NCI-H146 treated with DMSO at 0.1 percent for 48 hours (cell line): ENCODE results near the gene FBXL2.
"Not testable (repeated sequence)": the region's sequence is repeated elsewhere in the genome, so short reads cannot be mapped to it uniquely, and the experiment has no call there.

ENCODE experiments used
- DNase-seq: peaks from one replicate; lab custom pipeline; 2025; ENCODE audit not compliant: unreplicated experiment; lab: John Stamatoyannopoulos, UW

Gene FBXL2

DNA sequence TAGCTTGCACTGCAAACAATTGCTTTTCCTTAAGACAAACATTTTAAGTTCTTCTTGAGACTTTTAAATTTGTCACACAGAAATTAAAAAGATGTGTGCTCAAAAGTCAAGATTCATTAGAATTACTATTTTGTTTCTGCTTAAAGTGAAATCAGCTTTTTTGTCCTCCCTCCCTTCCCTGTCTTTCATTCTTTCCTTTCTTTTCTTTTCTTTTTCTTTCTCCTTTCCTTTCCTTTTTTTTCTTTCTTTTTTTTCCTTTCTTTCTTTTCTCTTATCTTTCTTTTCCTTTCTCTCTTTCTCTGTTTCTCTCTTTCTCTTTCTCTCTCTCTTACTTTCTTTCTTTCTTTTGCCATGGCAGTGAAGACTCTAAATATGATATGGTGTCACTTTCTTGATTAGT is 37.8 kb downstream of the FBXL2 start:
- no peak for DNase-seq

DNA sequence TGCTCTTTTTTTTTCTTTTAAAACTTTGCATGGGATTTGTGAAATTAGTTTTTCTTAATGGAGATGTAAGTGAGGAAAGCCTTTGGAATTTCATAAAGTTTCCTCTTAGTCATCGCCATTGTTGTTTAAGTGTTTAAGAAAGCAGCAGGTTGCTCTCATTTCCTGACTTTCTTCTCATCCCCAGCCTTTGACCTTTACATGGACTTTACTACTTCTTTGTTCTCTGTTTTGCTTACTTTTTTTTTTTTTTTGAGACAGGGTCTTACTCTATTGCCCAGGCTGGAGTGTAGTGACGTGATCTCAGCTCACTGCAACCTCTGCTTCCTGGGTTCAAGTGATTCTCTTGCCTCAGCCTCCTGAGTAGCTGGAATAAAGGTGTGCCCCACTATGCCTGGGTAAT is 38.6 kb downstream of the FBXL2 start:
- DNase-seq: no peak

DNA sequence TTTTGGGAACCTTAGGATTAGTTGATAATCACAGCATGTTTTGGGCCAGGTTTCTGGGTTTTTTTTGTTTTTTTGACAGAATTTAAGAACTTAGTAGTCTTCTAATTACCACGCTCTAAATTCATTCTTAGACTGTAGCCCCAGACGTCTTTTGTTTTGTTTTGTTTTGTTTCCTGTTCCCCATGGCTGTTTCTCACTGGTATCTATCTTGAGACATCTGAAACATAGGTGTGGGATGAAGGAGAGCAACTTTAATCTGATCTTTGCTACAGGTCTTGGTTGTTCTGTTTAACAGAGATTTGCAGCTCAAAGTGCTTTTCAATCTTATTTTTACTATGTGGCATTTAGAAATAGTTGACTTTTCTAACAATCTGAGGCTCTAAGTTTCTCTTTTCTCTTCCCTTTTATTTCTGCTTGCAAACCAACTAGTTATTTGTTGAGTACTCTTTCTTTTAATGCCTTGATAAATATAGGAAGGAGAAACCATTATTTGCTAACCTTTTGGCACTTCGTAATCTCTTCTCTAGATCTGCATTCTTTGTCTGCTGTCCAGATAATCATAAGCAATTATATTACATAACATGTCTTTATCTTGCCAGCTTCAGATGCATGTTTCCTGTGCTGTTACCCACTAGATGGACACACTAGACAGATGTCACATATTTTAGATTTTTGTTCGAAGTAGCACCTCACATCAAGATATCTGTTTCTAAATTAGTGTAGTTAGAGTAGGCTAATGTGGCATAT is 40.9 kb downstream of the FBXL2 start:
- DNase-seq: peak; percentile 13

- peak; percentile 5 for DNase-seq
These were observed 41.6 kb downstream of the FBXL2 start for GRCh38 chr3:33318710-33319380.

GRCh38 chr3:33322412-33322811 is 45.2 kb downstream of the FBXL2 start:
- no peak for DNase-seq

DNA sequence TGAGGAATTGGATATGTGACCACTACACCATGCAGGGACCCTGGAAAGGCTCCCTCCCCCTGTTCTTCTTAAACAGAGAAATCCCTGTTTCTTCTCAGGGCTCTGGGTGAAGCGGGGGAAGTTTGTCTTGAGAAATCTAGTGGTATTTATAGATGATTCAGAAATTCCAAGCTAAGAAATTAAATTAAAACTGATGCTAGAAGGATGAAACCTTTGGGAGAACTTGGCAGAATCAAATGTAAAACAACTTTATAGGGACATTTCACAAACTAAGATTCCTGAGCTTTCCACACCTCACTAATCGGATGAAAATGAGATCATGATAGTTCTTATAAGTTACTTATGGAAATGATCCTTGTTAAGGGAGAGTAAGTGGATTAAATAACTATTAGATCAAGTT is 54.2 kb downstream of the FBXL2 start:
- DNase-seq: no peak

- DNase-seq: no peak
These were observed 57.1 kb downstream of the FBXL2 start for GRCh38 chr3:33334364-33334763.

- not testable (repeated sequence) for DNase-seq
These were observed 61.8 kb downstream of the FBXL2 start for GRCh38 chr3:33338936-33339465.

DNA sequence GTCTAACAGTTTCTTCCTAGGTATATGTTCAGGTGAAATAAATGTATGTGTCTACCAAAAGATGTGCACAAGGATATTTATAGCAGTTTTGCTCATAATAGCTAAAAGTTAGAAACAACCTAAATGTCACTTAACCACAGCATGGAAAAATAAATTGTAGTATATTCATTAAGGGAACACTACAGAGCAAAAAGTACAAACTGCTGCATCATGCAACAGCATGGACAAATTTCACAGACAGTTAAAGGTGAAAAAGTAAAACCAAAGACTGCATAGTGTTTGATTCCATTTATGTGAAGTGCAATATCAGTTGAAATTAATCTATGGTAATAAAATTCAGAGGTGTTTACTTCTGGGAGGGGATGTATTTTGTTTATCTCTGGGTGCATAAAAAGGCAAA is 62.5 kb downstream of the FBXL2 start:
- DNase-seq: no peak

DNA sequence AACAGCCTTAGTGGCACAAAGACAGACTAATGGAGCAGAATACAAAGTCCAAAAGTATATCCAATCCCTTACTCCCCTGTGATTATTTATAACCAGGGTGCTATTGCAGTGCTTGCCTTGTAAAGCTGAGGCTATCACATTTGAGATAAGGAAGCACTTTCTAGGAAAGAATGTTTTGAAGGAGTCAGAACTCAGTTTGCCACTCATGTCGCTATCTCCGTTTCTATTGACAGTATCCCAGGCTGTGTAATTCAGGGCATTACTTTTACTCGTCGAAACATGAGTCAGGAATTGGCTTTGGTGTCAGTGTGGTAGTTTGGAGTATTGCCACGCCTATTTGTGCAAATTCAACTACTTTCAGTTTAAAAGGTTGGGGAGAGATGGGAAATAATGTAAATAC is 78.4 kb downstream of the FBXL2 start:
- DNase-seq: no peak

- DNase-seq: no peak
These were observed 81.0 kb downstream of the FBXL2 start for GRCh38 chr3:33358172-33358781.

- no peak for DNase-seq
These were observed 83.0 kb downstream of the FBXL2 start for GRCh38 chr3:33360136-33360825.

DNA sequence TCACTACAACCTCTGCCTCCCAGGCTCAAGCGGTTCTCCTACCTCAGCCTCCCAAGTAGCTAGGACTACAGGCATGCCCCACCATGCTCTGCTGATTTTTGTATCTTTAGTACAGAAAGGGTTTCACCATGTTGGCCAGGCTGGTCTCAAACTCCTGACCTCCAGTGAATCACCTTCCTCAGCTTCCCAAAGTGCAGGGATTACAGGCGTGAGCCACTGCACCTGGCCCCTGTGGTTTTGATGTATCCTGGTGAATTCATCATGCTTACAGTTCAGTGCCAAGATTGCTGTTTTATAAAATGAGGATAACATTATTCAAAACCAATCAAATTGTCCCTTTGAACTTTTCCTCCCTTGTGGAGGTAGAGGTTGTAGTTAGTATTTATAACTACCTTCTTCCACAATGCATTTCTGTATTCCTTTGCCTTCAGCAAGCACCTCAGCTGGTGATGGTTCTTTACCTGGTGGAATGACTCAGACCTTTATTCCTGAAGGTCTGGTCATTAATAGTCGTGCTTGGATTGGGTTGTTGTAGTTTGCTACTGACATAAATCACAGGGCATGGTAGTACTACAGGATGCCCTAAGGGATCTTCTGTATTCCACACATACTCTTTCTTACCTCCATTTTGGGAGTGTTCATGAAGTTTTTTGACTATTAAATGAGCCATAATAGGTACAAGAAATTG is 86.0 kb downstream of the FBXL2 start:
- DNase-seq: no peak

- no peak for DNase-seq
These were observed 86.8 kb downstream of the FBXL2 start for GRCh38 chr3:33364060-33364459.

DNA sequence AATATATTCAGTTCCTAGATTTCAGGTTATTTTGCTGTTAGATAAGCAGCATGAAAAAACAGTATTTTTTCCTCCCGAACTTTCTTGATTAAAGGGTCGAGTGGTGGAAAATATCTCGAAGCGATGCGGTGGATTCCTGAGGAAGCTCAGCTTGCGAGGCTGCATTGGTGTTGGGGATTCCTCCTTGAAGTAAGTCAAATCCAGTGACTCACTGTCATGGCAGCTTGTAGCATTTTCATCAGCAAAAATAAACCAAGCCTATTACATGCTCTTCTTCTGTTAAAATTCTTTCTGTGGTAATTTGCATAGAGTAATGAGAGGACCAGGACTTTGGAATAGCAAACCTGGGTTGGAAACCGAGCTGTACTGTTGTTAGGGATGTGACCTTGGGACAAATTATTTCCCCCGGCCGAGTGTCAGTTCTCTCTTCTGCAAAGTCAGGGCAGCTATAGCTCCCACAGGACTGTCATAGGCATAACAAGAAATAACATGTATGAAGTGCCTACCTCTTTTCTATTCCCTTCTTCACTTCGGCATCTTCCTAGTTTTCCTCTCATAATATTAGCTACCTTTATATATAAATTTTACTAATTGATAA is 87.4 kb downstream of the FBXL2 start:
- no peak for DNase-seq

- DNase-seq: no peak
These were observed 95.2 kb downstream of the FBXL2 start for GRCh38 chr3:33372218-33373081.

DNA sequence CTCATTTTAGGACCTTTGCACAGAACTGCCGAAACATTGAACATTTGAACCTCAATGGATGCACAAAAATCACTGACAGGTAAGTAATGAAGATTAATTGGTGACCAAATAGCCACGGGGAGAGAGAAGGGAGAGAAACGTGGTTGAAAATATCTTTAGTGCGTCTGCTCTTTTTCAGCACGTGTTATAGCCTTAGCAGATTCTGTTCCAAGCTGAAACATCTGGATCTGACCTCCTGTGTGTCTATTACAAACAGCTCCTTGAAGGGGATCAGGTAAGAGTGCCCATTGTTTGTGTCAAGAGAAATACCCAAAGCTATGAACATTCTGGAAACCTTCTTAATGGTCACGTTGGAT is 95.8 kb downstream of the FBXL2 start:
- no peak for DNase-seq

GRCh38 chr3:33377489-33377888 is 100.2 kb downstream of the FBXL2 start:
- DNase-seq: no peak

GRCh38 chr3:33377931-33378330 is 100.7 kb downstream of the FBXL2 start:
- no peak for DNase-seq

DNA sequence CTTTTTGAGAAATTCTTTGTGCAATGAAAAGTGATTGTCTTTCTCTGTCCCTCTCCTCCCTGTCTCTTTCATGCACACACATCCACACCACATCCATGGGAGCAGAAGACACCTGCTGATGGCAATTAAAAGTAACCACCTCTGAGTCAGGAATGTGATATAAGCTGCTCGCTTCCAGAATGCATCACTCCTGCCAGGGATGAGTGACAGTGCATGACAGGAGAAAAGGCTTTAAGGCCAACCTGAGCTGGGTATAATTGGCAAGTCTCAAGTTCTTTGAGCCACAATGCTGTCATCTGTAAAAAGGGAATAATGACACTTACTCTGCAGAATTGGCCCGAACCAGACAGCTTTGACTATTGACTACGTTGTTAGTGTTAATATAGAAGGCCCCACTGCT is 103.4 kb downstream of the FBXL2 start:
- no peak for DNase-seq
